BJ (cell line): Measurements from ENCODE around the gene RYR3. TPM values are rescaled to one million over a fixed set of nuclear protein-coding genes. Genes with fewer than 3 reads are reported as not detected.

Experiments
- CTCF ChIA-PET: fragments of 350-600 bp; formaldehyde crosslinking; extraction: SDS; loops from one replicate; lab custom pipeline; 2021; ENCODE audit warnings: antibody characterized with exemption, inconsistent platforms; lab: Yijun Ruan, JAX
- POLR2A ChIA-PET: fragments of 300-600 bp; sonication (Branson Sonifier 250); formaldehyde crosslinking; extraction: SDS; loops from one replicate; lab custom pipeline; 2021; ENCODE audit warnings: antibody characterized with exemption; lab: Charles Lee
- DNase-seq: peaks from one replicate; pipeline ENCODE4 v3.0.0-alpha.2; 2011; ENCODE audit warnings: low read depth
- H3K27me3 ChIP-seq: 2 replicates; pipeline ENCODE4 v1.6.0; 2011; ENCODE audit warnings: low read length; ENCODE audit not compliant: control insufficient read depth, insufficient read depth
- H3K36me3 ChIP-seq: 2 replicates; pipeline ENCODE4 v1.5.1; 2011; ENCODE audit warnings: low read length; ENCODE audit not compliant: control insufficient read depth, insufficient read depth
- H3K4me3 ChIP-seq: 2 replicates; pipeline ENCODE4 v1.5.1; 2011; ENCODE audit warnings: low read depth, mild to moderate bottlenecking, control low read depth, low read length
- polyA plus RNA-seq: library from polyadenylated mRNA; depleted of rRNA; stranded (reverse); fragments of >200 nt; gene quantifications from 2 replicates; pipeline ENCODE4 v1.2.3, GENCODE V29; 2011
- TF ChIP-seq, protein P1 (sequence below): IDR thresholded peaks from 2 replicates; pipeline ENCODE4 v1.5.1; 2011; ENCODE audit warnings: low read depth, mild to moderate bottlenecking, control low read depth, inconsistent platforms, low read length, moderate library complexity; ENCODE audit not compliant: insufficient read depth

The RYR3 gene
- polyA plus RNA-seq, 1 experiment: not detected

DNA sequence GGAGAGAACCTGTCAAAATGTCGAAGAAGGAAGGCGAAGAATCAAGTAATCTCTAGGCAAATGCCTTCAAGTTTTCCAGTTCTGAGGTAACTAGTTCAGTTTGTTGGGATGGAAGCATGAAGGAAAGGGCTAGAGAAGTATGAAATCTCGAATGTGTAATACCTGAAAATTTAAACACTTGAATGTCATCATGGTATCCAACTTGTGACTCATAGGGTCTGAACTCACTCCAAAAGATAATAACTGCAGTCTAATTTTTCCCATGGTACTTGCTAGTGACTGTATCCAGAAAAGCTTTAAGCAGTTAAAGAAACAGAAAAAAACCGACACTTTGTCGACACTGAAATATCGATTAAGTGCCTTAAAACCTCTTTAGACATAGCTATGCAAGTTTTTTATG is 554.6 kb downstream of the RYR3 start:
- TF ChIP-seq, protein P1, sequence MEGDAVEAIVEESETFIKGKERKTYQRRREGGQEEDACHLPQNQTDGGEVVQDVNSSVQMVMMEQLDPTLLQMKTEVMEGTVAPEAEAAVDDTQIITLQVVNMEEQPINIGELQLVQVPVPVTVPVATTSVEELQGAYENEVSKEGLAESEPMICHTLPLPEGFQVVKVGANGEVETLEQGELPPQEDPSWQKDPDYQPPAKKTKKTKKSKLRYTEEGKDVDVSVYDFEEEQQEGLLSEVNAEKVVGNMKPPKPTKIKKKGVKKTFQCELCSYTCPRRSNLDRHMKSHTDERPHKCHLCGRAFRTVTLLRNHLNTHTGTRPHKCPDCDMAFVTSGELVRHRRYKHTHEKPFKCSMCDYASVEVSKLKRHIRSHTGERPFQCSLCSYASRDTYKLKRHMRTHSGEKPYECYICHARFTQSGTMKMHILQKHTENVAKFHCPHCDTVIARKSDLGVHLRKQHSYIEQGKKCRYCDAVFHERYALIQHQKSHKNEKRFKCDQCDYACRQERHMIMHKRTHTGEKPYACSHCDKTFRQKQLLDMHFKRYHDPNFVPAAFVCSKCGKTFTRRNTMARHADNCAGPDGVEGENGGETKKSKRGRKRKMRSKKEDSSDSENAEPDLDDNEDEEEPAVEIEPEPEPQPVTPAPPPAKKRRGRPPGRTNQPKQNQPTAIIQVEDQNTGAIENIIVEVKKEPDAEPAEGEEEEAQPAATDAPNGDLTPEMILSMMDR: no peak
- H3K27me3 ChIP-seq: no peaks in the 10 kb centered on the region
- DNase-seq: no peak
- CTCF ChIA-PET: no interaction called here
- POLR2A ChIA-PET: no interaction called here
- no peak overlapping the region for H3K4me3 ChIP-seq
- no peaks in the 10 kb centered on the region for H3K36me3 ChIP-seq

- no peak overlapping the region for H3K4me3 ChIP-seq
- ChIA-PET POLR2A (no interaction called here), CTCF (interaction anchor here (0.6 kb wide), 1 partner anchor 10 kb away, joined by 3 read pairs; no protein-coding TSS in a partner anchor)
- no peaks in the 10 kb centered on the region for H3K36me3 ChIP-seq
- H3K27me3 ChIP-seq: no peaks in the 10 kb centered on the region
- TF ChIP-seq, protein P1: no peak
- no peak for DNase-seq
Observed at GRCh38 chr15:33866101-33866737, 555.5 kb downstream of the RYR3 start.

- ChIA-PET CTCF (interaction anchor here (0.9 to 1.2 kb wide), 2 partner anchors 9 to 15 kb away, joined by 3 read pairs; no protein-coding TSS in a partner anchor), POLR2A (no interaction called here)
- H3K36me3 ChIP-seq: no peaks in the 10 kb centered on the region
- TF ChIP-seq, protein P1: no peak
- H3K27me3 ChIP-seq: no peaks in the 10 kb centered on the region
- DNase-seq: no peak
- H3K4me3 ChIP-seq: no peak overlapping the region
Observed at GRCh38 chr15:33871980-33872379, 561.2 kb downstream of the RYR3 start.

- ChIA-PET POLR2A (no interaction called here), CTCF (interaction anchor here (0.9 to 1.2 kb wide), 2 partner anchors 9 to 14 kb away, joined by 3 read pairs; no protein-coding TSS in a partner anchor)
- no peak for DNase-seq
- Histone ChIP-seq H3K4me3 (no peak overlapping the region), H3K27me3 (no peaks in the 10 kb centered on the region), H3K36me3 (no peaks in the 10 kb centered on the region)
- TF ChIP-seq, protein P1: no peak
Observed at GRCh38 chr15:33872416-33873106, 561.8 kb downstream of the RYR3 start.

DNA sequence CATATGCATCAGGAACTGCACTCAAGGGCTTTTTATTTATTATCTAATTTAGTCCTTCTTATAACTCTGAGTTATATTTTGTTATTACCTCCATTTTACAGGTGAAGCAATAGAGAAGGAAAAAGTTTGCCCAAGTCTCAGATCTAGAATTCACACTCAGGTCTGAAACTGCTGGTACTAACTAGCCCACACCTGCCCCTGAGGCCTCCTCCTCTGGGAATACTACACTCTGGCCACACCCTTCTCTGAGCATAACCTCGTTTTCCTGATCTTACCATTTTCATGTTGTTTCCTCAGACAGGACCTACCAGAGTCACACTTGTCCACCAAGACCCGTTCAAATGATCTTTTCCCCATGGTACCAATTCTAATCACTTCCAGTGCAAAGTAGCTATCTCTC is 563.4 kb downstream of the RYR3 start:
- DNase-seq: no peak
- Histone ChIP-seq H3K36me3 (no peaks in the 10 kb centered on the region), H3K4me3 (no peak overlapping the region), H3K27me3 (no peaks in the 10 kb centered on the region)
- ChIA-PET POLR2A (no interaction called here), CTCF (no interaction called here)
- TF ChIP-seq, protein P1: no peak
